HG03565 (cell line): ENCODE data around the gene TCP10L.
"Not testable (repeated sequence)": the region's sequence is repeated elsewhere in the genome, so short reads cannot be mapped to it uniquely, and the experiment has no call there.

Experiments
- ATAC-seq: cut with Tn5 transposase; IDR thresholded peaks from one replicate; pipeline ENCODE4 v1.9.1; 2021; ENCODE audit warnings: mild to moderate bottlenecking, moderate library complexity; ENCODE audit not compliant: unreplicated experiment

The TCP10L gene

GRCh38 chr21:32558106-32558505, 27.2 kb downstream of the TCP10L start:
- ATAC-seq = no peak

DNA sequence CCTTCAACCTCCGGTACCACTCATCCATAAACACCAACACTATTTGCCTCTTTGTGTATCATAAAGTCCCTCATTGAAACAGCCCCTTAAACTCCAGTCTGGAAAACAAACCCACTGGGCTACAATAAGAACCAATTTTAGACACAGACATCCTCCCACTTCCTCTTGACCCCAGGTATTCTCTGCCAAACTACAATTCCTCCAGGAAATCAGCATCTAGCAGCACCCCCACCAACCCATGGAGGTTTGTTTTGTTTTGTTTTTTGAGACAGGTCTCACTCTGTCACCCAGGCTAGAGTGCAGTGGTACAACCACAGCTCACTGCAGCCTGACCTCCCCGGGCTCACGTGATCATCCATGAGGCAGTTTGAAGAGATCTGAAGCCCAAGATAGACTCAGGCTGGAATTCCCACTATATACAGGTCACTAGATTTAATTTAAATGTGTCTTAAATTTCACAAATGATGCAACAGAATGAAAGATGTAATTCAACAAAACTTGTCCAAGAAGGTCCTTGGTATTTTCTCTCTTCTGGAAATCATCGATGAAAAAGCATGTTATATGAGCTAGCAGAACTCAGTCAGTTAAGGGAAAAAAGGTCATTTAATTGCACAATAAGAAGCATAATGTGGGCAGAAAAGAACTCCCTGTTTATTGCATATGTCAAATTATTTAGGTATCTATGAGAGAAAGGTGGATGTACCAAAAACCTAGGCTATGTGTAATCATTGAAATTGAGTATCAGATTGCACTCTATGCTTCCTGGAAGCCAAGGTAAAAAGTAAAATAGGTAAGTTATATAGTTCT, 30.3 kb downstream of the TCP10L start:
- no peak for ATAC-seq

GRCh38 chr21:32549886-32550285, 35.4 kb downstream of the TCP10L start:
- no peak for ATAC-seq

- ATAC-seq = no peak
Measured at GRCh38 chr21:32549440-32549839, 35.9 kb downstream of the TCP10L start.

- ATAC-seq = no peak
Measured at GRCh38 chr21:32548978-32549377, 36.3 kb downstream of the TCP10L start.

DNA sequence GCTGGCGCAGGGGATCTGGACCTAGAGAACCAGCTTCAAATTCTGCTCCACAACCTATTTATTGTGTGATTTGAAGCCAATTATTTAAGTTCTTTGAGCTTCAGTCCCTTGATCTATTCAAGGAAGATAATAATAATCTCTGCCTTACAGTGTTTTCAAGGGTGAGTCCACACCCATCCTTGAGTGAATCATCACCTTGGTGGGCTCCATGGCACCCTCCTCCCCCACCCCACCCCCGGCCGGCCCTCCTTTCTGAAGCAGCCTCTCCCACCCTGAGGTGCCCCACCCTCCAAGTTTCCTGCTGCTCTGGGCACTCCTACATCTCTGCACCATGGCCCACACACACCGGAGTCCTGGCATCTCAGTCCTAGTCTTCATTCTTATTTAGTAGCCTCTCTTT, 38.3 kb downstream of the TCP10L start:
- ATAC-seq = no peak

DNA sequence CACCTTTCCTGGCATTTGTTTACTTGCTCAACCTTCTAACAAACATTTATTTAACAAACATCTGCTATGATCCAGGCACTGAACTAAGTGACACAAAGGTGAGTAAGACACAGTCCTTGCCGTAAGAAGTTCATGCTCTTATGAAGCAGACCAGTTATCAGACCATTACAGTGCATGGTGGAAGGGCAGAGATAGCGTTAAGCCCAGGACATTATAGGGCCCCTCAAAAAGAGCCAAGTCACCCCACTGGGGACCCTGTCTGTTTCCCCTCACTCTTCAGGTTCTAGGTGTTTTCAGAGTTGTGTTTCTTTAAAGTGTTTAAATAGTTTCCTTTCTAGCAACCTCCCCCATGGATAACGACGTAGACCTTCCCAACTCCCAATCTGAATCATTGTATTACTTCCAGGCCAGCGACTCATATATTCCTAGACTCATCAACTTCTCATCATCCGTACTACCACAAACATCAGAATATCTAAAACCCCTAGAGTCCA, 39.3 kb downstream of the TCP10L start:
- no peak for ATAC-seq

DNA sequence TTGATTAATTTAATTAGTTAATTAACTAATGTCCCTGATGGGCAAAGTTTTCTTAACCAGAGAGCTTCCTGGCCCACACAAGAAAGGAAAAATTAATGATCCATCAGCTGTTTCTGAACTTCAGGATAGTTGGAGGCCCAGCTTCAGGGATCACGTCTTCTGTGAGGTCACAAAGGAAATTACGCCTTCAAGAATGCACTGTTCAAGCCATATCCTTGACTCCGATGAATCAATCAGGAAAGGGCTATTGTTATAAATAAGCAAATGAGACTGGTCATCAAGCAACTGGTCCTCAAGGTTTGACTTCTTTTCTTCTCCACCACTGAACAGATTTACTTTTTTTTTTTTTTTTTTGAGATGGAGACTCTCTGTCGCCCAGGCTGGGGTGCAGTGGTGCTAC, 40.6 kb downstream of the TCP10L start:
- no peak for ATAC-seq

GRCh38 chr21:32543975-32544374, 41.3 kb downstream of the TCP10L start:
- no peak for ATAC-seq

- ATAC-seq = not testable (repeated sequence)
Measured at GRCh38 chr21:32543056-32543455, 42.3 kb downstream of the TCP10L start.

GRCh38 chr21:32539378-32539777, 45.9 kb downstream of the TCP10L start:
- no peak for ATAC-seq

- ATAC-seq = no peak
Measured at GRCh38 chr21:32538147-32538792, 47.1 kb downstream of the TCP10L start.

GRCh38 chr21:32537569-32537881, 47.8 kb downstream of the TCP10L start:
- ATAC-seq = no peak

- no peak for ATAC-seq
Measured at GRCh38 chr21:32535612-32536011, 49.7 kb downstream of the TCP10L start.

DNA sequence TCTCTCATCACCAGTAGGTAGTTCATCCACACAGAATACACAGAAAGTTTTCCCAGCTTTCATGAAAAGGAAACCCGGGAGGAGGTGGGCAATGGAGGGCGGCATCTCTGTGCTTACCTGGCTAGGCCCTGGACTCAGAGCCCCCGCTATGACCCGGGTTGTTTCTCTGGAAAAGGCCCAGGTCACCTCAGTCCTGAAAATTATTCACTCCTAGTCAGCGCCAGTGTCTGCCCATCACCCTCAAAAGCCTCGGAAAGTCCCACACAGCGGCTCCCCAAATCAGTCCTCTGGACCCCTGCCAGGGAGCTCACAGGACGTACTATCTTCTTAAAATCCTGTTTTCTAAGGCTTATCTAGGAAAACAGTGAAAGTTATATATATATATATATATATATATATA, 51.2 kb downstream of the TCP10L start:
- no peak for ATAC-seq

GRCh38 chr21:32533611-32534010, 51.7 kb downstream of the TCP10L start:
- no peak for ATAC-seq

DNA sequence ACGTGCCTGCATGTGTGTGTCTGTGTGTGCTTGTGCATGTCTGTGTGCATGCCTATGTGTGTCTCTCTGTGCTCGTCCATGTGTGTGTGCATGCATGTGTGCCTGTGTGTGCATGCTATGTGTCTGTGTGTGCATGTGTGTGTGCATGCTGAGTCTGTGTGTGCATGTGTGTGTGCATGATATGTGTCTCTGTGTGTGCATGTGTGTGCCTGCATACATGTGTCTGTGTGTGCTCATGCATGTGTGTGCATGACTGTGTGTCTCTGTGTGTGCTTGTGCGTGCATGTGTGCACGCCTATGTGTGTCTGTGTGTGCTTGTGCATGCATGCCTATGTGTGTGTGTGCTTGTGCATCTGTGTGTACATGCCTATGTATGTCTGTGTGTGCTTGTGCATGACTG, 52.3 kb downstream of the TCP10L start:
- no peak for ATAC-seq

GRCh38 chr21:32532636-32533035, 52.7 kb downstream of the TCP10L start:
- ATAC-seq = no peak

DNA sequence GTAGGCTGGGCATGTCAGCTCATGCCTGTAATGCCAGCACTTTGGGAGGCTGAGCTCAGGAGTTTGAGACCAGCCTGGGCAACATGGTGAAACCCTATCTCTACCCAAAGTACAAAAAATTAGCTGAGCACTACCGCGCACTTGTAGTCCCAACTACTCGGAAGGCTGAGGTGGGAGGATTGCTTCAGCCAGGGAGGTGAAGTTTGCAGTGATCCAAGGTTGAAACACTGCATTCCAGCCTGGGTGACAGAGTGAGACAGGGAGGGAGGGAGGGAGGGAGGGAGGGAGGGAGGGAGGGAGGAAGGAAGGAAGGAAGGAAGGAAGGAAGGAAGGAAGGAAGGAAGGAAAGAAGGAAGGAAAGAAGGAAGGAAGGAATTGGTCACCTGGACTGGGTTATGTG, 53.8 kb downstream of the TCP10L start:
- not testable (repeated sequence) for ATAC-seq

DNA sequence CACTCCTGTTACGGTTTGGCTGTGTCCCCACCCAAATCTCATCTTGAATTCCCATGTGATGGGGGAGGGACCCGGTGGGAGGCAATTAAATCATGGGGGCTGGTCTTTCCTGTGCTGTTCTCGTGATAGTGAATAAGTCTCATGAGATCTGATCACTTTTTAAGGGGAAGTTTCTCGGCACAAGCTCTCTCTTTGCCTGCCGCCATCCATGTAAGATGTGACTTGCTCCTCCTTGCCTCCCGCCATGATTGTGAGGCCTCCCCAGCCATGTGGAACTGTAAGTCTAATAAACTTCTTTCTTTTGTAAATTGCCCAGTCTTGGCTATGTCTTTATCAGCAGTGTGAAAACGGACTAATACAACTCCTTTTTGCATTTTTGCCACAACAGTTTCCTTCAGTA, 54.5 kb downstream of the TCP10L start:
- ATAC-seq = not testable (repeated sequence)

- no peak for ATAC-seq
Measured at GRCh38 chr21:32529679-32530078, 55.6 kb downstream of the TCP10L start.

DNA sequence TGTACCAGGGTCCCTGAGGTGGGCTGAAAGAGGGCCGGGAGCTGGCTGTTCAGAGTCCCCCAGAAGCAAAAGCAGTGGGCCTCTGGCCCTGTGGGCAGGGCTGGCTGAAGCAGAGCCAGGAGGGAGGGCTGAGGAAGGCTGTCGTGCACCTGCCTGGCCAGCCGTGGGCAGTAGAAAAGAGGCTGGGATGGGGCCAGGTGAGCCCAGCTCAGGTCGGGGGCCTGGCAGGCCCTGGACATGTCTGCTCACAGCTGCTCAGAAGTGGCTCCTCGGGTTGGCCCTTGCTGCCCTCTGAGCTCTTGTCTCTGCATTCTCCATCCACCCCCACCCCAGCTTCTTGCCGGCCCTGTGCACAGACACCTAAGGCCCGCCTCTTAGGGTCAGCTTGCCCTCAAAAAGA, 60.0 kb downstream of the TCP10L start:
- ATAC-seq = no peak
